Measurements from ENCODE around the gene POLR2J. TPM values are rescaled to one million over a fixed set of nuclear protein-coding genes. Genes with fewer than 3 reads are reported as not detected.

POLR2J gene
- total RNA-seq, 4 donors from 2014 or later = 6.7 to 24.1 (median 19.9) TPM

DNA sequence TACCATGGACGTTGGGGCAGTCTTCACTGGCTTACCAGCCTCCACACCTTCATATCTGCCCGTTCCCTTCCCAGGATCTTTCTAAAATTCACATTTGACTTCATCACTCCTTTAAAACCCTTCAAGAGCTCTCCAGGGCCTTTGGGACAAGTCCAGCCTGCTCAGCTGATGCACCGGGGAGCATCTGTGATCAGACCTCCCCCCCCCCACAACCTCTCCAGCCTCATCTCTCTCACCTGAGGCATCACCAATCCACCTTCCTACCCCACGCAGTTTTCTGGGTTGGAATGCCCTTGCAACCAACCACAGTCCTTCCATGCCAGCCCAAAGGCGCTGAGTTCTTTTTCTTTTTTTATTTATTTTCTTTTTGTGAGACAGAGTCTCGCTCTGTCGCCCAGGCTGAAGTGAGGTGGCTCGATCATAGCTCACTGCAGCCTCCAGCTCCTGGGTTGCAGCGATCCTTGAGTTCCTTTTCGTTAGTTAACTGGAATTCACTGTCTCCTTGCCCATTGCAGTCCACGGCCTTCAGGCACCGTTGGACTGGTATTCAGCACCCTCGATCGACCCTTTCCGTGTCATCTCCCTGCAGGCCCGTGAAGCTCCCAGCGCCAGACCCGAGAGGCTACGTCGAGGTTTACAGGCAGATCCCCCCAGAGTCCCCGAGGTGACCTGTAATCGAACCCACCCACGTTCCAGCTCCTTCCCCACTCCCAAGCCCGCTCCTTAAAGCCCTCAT is 14.7 kb downstream of the POLR2J start:
- TF ChIP-seq EP300 (IDR thresholded peaks at IDR 0.05) (no peak), POLR2A (IDR thresholded peaks at IDR 0.05) (no peak), POLR2AphosphoS5 (IDR thresholded peaks at IDR 0.05) (no peak)
- TF ChIP-seq, protein P1, sequence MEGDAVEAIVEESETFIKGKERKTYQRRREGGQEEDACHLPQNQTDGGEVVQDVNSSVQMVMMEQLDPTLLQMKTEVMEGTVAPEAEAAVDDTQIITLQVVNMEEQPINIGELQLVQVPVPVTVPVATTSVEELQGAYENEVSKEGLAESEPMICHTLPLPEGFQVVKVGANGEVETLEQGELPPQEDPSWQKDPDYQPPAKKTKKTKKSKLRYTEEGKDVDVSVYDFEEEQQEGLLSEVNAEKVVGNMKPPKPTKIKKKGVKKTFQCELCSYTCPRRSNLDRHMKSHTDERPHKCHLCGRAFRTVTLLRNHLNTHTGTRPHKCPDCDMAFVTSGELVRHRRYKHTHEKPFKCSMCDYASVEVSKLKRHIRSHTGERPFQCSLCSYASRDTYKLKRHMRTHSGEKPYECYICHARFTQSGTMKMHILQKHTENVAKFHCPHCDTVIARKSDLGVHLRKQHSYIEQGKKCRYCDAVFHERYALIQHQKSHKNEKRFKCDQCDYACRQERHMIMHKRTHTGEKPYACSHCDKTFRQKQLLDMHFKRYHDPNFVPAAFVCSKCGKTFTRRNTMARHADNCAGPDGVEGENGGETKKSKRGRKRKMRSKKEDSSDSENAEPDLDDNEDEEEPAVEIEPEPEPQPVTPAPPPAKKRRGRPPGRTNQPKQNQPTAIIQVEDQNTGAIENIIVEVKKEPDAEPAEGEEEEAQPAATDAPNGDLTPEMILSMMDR (IDR thresholded peaks at IDR 0.05) = no peak
- no peak for ATAC-seq

GRCh38 chr7:102460467-102460866 is 18.3 kb downstream of the POLR2J start:
- H3K27ac ChIP-seq = no peak overlapping the region
- WGBS, 2 donors (ENCODE audit: low coverage in 1 of 2) = 79 to 100% methylated on average over 1 to 8 of the region's 8 CpGs
- peaks cover 0 to 51% of the 10 kb centered on the region in 2 donors for H3K36me3 ChIP-seq
- no peaks in the 10 kb centered on the region for H3K9me3 ChIP-seq
- no peaks in the 10 kb centered on the region for H3K27me3 ChIP-seq
- H3K4me1 ChIP-seq = peaks cover 0 to 31% (median 5%) of the 10 kb centered on the region in 3 donors
- no peak for ATAC-seq
- no peak overlapping the region for H3K4me3 ChIP-seq
- TF ChIP-seq POLR2A (IDR thresholded peaks at IDR 0.05) = no peak

More for the DNA sequence above, 14.7 kb downstream of the POLR2J start:
- Histone ChIP-seq H3K36me3 (peaks cover 0 to 34% of the 10 kb centered on the region in 2 donors), H3K27ac (peak overlapping the region in 3 of 4 donors; percentile 78 to 83 (median 82)), H3K9me3 (no peaks in the 10 kb centered on the region), H3K4me1 (peaks cover 0 to 57% (median 9%) of the 10 kb centered on the region in 3 donors), H3K4me3 (peak overlapping the region; percentile 92 to 98), H3K27me3 (no peaks in the 10 kb centered on the region)
- 13 to 24% methylated on average over 3 to 17 of the region's 24 CpGs for WGBS, 2 donors (ENCODE audit: low coverage in 1 of 2)

GRCh38 chr7:102459221-102459844 is 19.4 kb downstream of the POLR2J start:
- Histone ChIP-seq H3K4me3 (no peak overlapping the region), H3K9me3 (no peaks in the 10 kb centered on the region), H3K27me3 (no peaks in the 10 kb centered on the region), H3K36me3 (peaks cover 0 to 62% of the 10 kb centered on the region in 2 donors), H3K27ac (no peak overlapping the region), H3K4me1 (peaks cover 0 to 26% (median 5%) of the 10 kb centered on the region in 3 donors)
- no peak for ATAC-seq
- 89 to 96% methylated on average over 3 to 9 of the region's 24 CpGs for WGBS, 2 donors (ENCODE audit: low coverage in 1 of 2)
- TF ChIP-seq POLR2AphosphoS5 (IDR thresholded peaks at IDR 0.05) = no peak
- TF ChIP-seq EP300 (IDR thresholded peaks at IDR 0.05) = no peak
- TF ChIP-seq, protein P1 (IDR thresholded peaks at IDR 0.05) = no peak
- no peak for TF ChIP-seq POLR2A (IDR thresholded peaks at IDR 0.05)

DNA sequence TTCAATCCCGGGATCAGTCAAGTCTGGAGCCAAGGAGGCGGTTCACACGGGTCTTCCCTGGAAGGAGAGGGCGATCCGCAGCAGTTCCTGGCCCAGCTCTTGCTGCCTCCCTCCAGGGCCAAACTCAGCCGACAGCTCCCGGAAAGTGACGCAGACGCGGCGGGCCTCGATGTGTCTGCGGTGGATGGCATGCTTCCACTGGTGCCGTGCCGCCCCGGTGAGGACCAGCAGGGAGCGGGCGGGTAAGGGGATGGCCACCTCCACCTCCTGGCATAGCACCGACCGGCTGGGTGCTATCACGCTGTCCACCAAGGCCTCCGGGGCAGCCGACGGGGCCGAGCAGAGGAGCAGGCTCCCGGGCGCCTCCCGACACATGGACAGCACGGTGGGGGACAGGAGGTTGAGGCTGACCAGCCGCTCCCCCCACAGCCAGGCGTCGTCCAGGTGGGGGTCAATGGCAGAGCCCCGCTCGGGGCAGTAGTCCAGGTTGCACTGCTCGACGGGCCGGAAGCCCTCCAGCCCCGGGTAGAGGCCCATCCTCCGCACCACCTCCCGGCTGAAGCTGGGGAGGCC is 21.3 kb downstream of the POLR2J start:
- TF ChIP-seq EP300 (IDR thresholded peaks at IDR 0.05) (no peak), POLR2A (IDR thresholded peaks at IDR 0.05) (no peak), POLR2AphosphoS5 (IDR thresholded peaks at IDR 0.05) (no peak)
- TF ChIP-seq, protein P1 (IDR thresholded peaks at IDR 0.05) = no peak
- peaks cover 0 to 7% (median 0%) of the 10 kb centered on the region in 3 donors for H3K4me1 ChIP-seq
- 80% methylated on average over 3 of the region's 40 CpGs; no CpG with 5 or more reads in 1 of the 2 donors for WGBS, 2 donors (ENCODE audit: low coverage in 1 of 2)
- H3K4me3 ChIP-seq = no peak overlapping the region
- ATAC-seq = no peak
- H3K27me3 ChIP-seq = no peaks in the 10 kb centered on the region
- no peak overlapping the region for H3K27ac ChIP-seq
- no peaks in the 10 kb centered on the region for H3K9me3 ChIP-seq
- peaks cover 0 to 62% of the 10 kb centered on the region in 2 donors for H3K36me3 ChIP-seq

- no peak for TF ChIP-seq EP300 (IDR thresholded peaks at IDR 0.05)
- TF ChIP-seq POLR2A (IDR thresholded peaks at IDR 0.05) = no peak
- TF ChIP-seq POLR2AphosphoS5 (IDR thresholded peaks at IDR 0.05) = no peak
- TF ChIP-seq, protein P1 (IDR thresholded peaks at IDR 0.05) = no peak
- H3K9me3 ChIP-seq = no peaks in the 10 kb centered on the region
- no peak overlapping the region for H3K4me3 ChIP-seq
- H3K27ac ChIP-seq = no peak overlapping the region
- H3K4me1 ChIP-seq = no peaks in the 10 kb centered on the region
- 80 to 84% methylated on average over 1 to 10 of the region's 10 CpGs for WGBS, 2 donors (ENCODE audit: low coverage in 1 of 2)
- H3K36me3 ChIP-seq = peaks cover 0 to 62% of the 10 kb centered on the region in 2 donors
- no peaks in the 10 kb centered on the region for H3K27me3 ChIP-seq
- no peak for ATAC-seq
Observed at GRCh38 chr7:102456327-102456726, 22.4 kb downstream of the POLR2J start.

Measured in gastroesophageal sphincter (tissue), 4 donors.